Ishikawa (cell line): ENCODE results near the gene ATR.

ENCODE experiments used
- CEBPB ChIP-seq: IDR thresholded peaks from 2 replicates; pipeline ENCODE4 v1.6.1; 2012
- EP300 ChIP-seq: IDR thresholded peaks from 2 replicates; pipeline ENCODE4 v1.6.1; 2012; ENCODE audit warnings: borderline replicate concordance

GRCh38 chr3:142588703-142589102 lies 10.2 kb upstream of the ATR start:
- TF ChIP-seq CEBPB, result no peak
- no peak for TF ChIP-seq EP300
